OCI-LY3 (cell line): Measurements from ENCODE around the gene SNX25.

Experiments used
- CTCF ChIP-seq: fragments of 200-600, 300-600 bp; sonication (generic); IDR thresholded peaks from 2 replicates; pipeline ENCODE4 v1.5.1; 2014; ENCODE audit warnings: antibody characterized with exemption, low read length, low read depth
- EZH2phosphoT487 ChIP-seq: fragments of 200-600 bp; shearing (Covaris generic); IDR thresholded peaks from 2 replicates; pipeline ENCODE4 v1.6.1; 2018; ENCODE audit warnings: antibody characterized with exemption, mixed run types, low read depth

GRCh38 chr4:185280608-185281007 is 71.2 kb downstream of the SNX25 start:
- no peak for TF ChIP-seq CTCF
- TF ChIP-seq EZH2phosphoT487 = no peak
